WERI-Rb-1 (cell line): ENCODE data around the gene PBX3.
"Not testable (repeated sequence)": the region's sequence is repeated elsewhere in the genome, so short reads cannot be mapped to it uniquely, and the experiment has no call there.

Experiments used
- DNase-seq: peaks from one replicate; pipeline ENCODE4 v3.0.0-alpha.2; 2020
- H3K27ac ChIP-seq: fragments of 250-450 bp; sonication (Bioruptor Pico); 2 replicates; pipeline ENCODE4 v1.5.1; 2020; ENCODE audit warnings: mild to moderate bottlenecking, moderate library complexity
- H3K27me3 ChIP-seq: fragments of 250-450 bp; sonication (Bioruptor Pico); 2 replicates; pipeline ENCODE4 v1.5.1; 2021; ENCODE audit warnings: mild to moderate bottlenecking, low read depth, moderate library complexity; ENCODE audit not compliant: insufficient read depth, severe bottlenecking
- H3K36me3 ChIP-seq: fragments of 250-450 bp; sonication (Bioruptor Pico); 2 replicates; pipeline ENCODE4 v1.5.1; 2020; ENCODE audit warnings: mild to moderate bottlenecking, moderate library complexity
- H3K4me3 ChIP-seq: 2 replicates; pipeline ENCODE4 v1.5.1; 2011; ENCODE audit warnings: low read depth, mild to moderate bottlenecking, control low read depth, low read length
- H3K9me3 ChIP-seq: fragments of 250-450 bp; sonication (Bioruptor Pico); 2 replicates; pipeline ENCODE4 v1.5.1; 2021; ENCODE audit warnings: mild to moderate bottlenecking, moderate library complexity; ENCODE audit not compliant: severe bottlenecking
- CTCF ChIP-seq: IDR thresholded peaks from 2 replicates; pipeline ENCODE4 v1.5.1; 2011; ENCODE audit warnings: low read depth, mild to moderate bottlenecking, control low read depth, inconsistent platforms, low read length

The PBX3 gene

GRCh38 chr9:125821078-125821477, 73.9 kb downstream of the PBX3 start:
- no peak for TF ChIP-seq CTCF
- no peak for DNase-seq
- Histone ChIP-seq H3K4me3 (no peak overlapping the region), H3K9me3 (no peaks in the 10 kb centered on the region), H3K27ac (no peak overlapping the region), H3K27me3 (no peaks in the 10 kb centered on the region), H3K36me3 (no peaks in the 10 kb centered on the region; the same call in 1 of the 2 replicates)

- Histone ChIP-seq H3K27me3 (no peaks in the 10 kb centered on the region), H3K36me3 (no peaks in the 10 kb centered on the region; the same call in 1 of the 2 replicates), H3K27ac (no peak overlapping the region)
Observed at GRCh38 chr9:125822160-125822559, 75.0 kb downstream of the PBX3 start.

GRCh38 chr9:125822902-125823301, 75.7 kb downstream of the PBX3 start:
- Histone ChIP-seq H3K9me3 (no peaks in the 10 kb centered on the region), H3K27me3 (no peaks in the 10 kb centered on the region), H3K36me3 (no peaks in the 10 kb centered on the region; the same call in 1 of the 2 replicates), H3K4me3 (no peak overlapping the region), H3K27ac (no peak overlapping the region)
- no peak for TF ChIP-seq CTCF
- no peak for DNase-seq

More at GRCh38 chr9:125822160-125822559, 75.0 kb downstream of the PBX3 start:
- Histone ChIP-seq H3K4me3 (no peak overlapping the region), H3K9me3 (no peaks in the 10 kb centered on the region)
- no peak for TF ChIP-seq CTCF
- no peak for DNase-seq

GRCh38 chr9:125823874-125824406, 76.8 kb downstream of the PBX3 start:
- H3K4me3 ChIP-seq, H3K27me3 ChIP-seq, DNase-seq, H3K27ac ChIP-seq, H3K36me3 ChIP-seq, H3K9me3 ChIP-seq: not testable (repeated sequence)

- no peak for TF ChIP-seq CTCF
- Histone ChIP-seq H3K36me3 (no peaks in the 10 kb centered on the region), H3K4me3 (no peak overlapping the region), H3K27me3 (no peaks in the 10 kb centered on the region), H3K9me3 (no peaks in the 10 kb centered on the region), H3K27ac (no peak overlapping the region)
- no peak for DNase-seq
Observed at GRCh38 chr9:125825762-125826161, 78.6 kb downstream of the PBX3 start.

- no peaks in the 10 kb centered on the region for H3K36me3 ChIP-seq
- H3K9me3 ChIP-seq = no peaks in the 10 kb centered on the region
- H3K4me3 ChIP-seq = no peak overlapping the region
- no peaks in the 10 kb centered on the region for H3K27me3 ChIP-seq
- DNase-seq = no peak
- H3K27ac ChIP-seq = no peak overlapping the region
- no peak for TF ChIP-seq CTCF
Observed at GRCh38 chr9:125826850-125827249, 79.7 kb downstream of the PBX3 start.
